GM23338 (cell line): Measurements from ENCODE around the gene RECQL5. TPM values are rescaled to one million over a fixed set of nuclear protein-coding genes. Genes with fewer than 3 reads are reported as not detected.

ENCODE experiments used
- ATAC-seq: fragments of 200-7000 bp; cut with Tn5 transposase; 3 replicates; pipeline ENCODE4 v1.9.1; 2020
- DNase-seq: peaks from one replicate; pipeline ENCODE4 v3.0.0-alpha.2; 2015; ENCODE audit warnings: low spot score
- H2AFZ ChIP-seq: fragments of 200-600 bp; sonication (generic); 2 replicates; pipeline ENCODE4 v1.8.0; 2016; ENCODE audit warnings: antibody characterized with exemption, mild to moderate bottlenecking, moderate library complexity
- H3F3A ChIP-seq: fragments of 200-600 bp; sonication (generic); replicated peaks from 2 replicates; pipeline ENCODE4 v1.8.0; 2017; ENCODE audit warnings: antibody characterized with exemption, mixed run types, low read depth
- H3K27ac ChIP-seq: fragments of 200-600 bp; sonication (generic); 2 replicates; pipeline ENCODE4 v1.6.1; 2016; ENCODE audit warnings: low read depth
- H3K27me3 ChIP-seq: fragments of 200-600 bp; sonication (generic); 2 replicates; pipeline ENCODE4 v1.8.0; 2016; ENCODE audit warnings: mild to moderate bottlenecking, mixed run types, moderate library complexity; ENCODE audit not compliant: insufficient read depth
- H3K36me3 ChIP-seq: fragments of 200-600 bp; sonication (generic); 2 replicates; pipeline ENCODE4 v1.8.0; 2016; ENCODE audit warnings: mild to moderate bottlenecking; ENCODE audit not compliant: insufficient read depth
- H3K4me1 ChIP-seq: fragments of 200-600 bp; sonication (generic); 2 replicates; pipeline ENCODE4 v1.8.0; 2016; ENCODE audit warnings: mild to moderate bottlenecking, moderate library complexity; ENCODE audit not compliant: insufficient read depth
- H3K4me2 ChIP-seq: fragments of 200-600 bp; sonication (generic); 2 replicates; pipeline ENCODE4 v1.7.1; 2017; ENCODE audit warnings: mixed run types
- H3K4me3 ChIP-seq: fragments of 200-600 bp; sonication (generic); 2 replicates; pipeline ENCODE4 v1.6.1; 2016; ENCODE audit warnings: mixed run types
- H3K79me2 ChIP-seq: fragments of 200-600 bp; sonication (generic); replicated peaks from 2 replicates; pipeline ENCODE4 v1.8.0; 2017; ENCODE audit warnings: mild to moderate bottlenecking; ENCODE audit not compliant: insufficient read depth
- H3K9me2 ChIP-seq: fragments of 200-600 bp; sonication (generic); 2 replicates; pipeline ENCODE4 v1.8.0; 2017; ENCODE audit not compliant: insufficient read depth
- H4K20me1 ChIP-seq: fragments of 200-600 bp; sonication (generic); replicated peaks from 2 replicates; pipeline ENCODE4 v1.8.0; 2017; ENCODE audit warnings: mild to moderate bottlenecking; ENCODE audit not compliant: insufficient read depth
- H3K27ac Mint-ChIP-seq: 2 replicates; pipeline ENCODE4 v1.8.0; 2020; ENCODE audit warnings: inconsistent platforms, mild to moderate bottlenecking, moderate library complexity, mixed read lengths
- H3K27me3 Mint-ChIP-seq: 3 replicates; pipeline ENCODE4 v1.8.0; 2022; ENCODE audit warnings: low read depth, mild to moderate bottlenecking, moderate library complexity, mixed read lengths, inconsistent platforms; ENCODE audit not compliant: insufficient read depth, poor library complexity
- H3K36me3 Mint-ChIP-seq: 3 replicates; pipeline ENCODE4 v1.8.0; 2021; ENCODE audit warnings: low read depth, mild to moderate bottlenecking, inconsistent platforms, moderate library complexity, mixed read lengths
- H3K4me1 Mint-ChIP-seq: 3 replicates; pipeline ENCODE4 v1.8.0; 2020; ENCODE audit warnings: mild to moderate bottlenecking, inconsistent platforms, mixed read lengths
- H3K4me3 Mint-ChIP-seq: 3 replicates; pipeline ENCODE4 v1.8.0; 2021; ENCODE audit warnings: moderate library complexity, mild to moderate bottlenecking, inconsistent platforms, mixed read lengths
- H3K9me3 Mint-ChIP-seq: 3 replicates; pipeline ENCODE4 v1.8.0; 2020; ENCODE audit warnings: moderate library complexity, mild to moderate bottlenecking, inconsistent platforms, mixed read lengths
- CREB1 ChIP-seq: fragments of 250-450 bp; sonication (Bioruptor Pico); IDR thresholded peaks from 2 replicates; pipeline ENCODE4 v1.5.0; 2020; ENCODE audit warnings: low read depth, mild to moderate bottlenecking, moderate library complexity
- CTCF ChIP-seq, 2 experiments: fragments of 200-600 bp in 1 of 2; sonication (generic) in 1 of 2; conservative IDR thresholded peaks; 2 replicates each; pipeline versions ENCODE4 v1.5.1 to v1.6.1; 2016 to 2017; ENCODE audit warnings: antibody characterized with exemption in 2 of 2, low read depth in 2 of 2, mild to moderate bottlenecking in 2 of 2, moderate library complexity in 1 of 2
- EZH2 ChIP-seq: fragments of 200-600 bp; sonication (generic); IDR thresholded peaks from one replicate; pipeline ENCODE4 v1.8.0; 2017; ENCODE audit warnings: antibody characterized with exemption, mild to moderate bottlenecking, low read depth; ENCODE audit not compliant: unreplicated experiment
- EZH2phosphoT487 ChIP-seq: fragments of 200-600 bp; sonication (generic); IDR thresholded peaks from one replicate; pipeline ENCODE4 v1.8.1; 2018; ENCODE audit warnings: antibody characterized with exemption; ENCODE audit not compliant: unreplicated experiment
- JUNB ChIP-seq: IDR thresholded peaks from one replicate; pipeline ENCODE4 v1.6.1; 2016; ENCODE audit warnings: antibody characterized with exemption; ENCODE audit not compliant: unreplicated experiment
- NANOG ChIP-seq: IDR thresholded peaks from 2 replicates; pipeline ENCODE4 v1.6.1; 2016; ENCODE audit warnings: antibody characterized with exemption, borderline replicate concordance
- POLR2AphosphoS5 ChIP-seq: IDR thresholded peaks from 2 replicates; pipeline ENCODE4 v1.6.1; 2016; ENCODE audit warnings: antibody characterized with exemption, low read depth
- REST ChIP-seq: IDR thresholded peaks from one replicate; pipeline ENCODE4 v1.6.1; 2018; ENCODE audit warnings: antibody characterized with exemption; ENCODE audit not compliant: unreplicated experiment
- STAT1 ChIP-seq: IDR thresholded peaks from one replicate; pipeline ENCODE4 v1.6.1; 2016; ENCODE audit warnings: antibody characterized with exemption; ENCODE audit not compliant: unreplicated experiment
- ZNF114 ChIP-seq: fragments of 250-450 bp; sonication (Bioruptor Pico); IDR thresholded peaks from 2 replicates; pipeline ENCODE4 v1.5.0; 2020; ENCODE audit warnings: mild to moderate bottlenecking, moderate library complexity
- ZNF331 ChIP-seq: fragments of 250-450 bp; sonication (Bioruptor Pico); IDR thresholded peaks from 2 replicates; pipeline ENCODE4 v1.5.0; 2020; ENCODE audit warnings: low read depth, mild to moderate bottlenecking, moderate library complexity
- ZNF462 ChIP-seq: fragments of 250-450 bp; sonication (Bioruptor Pico); IDR thresholded peaks from 2 replicates; pipeline ENCODE4 v1.5.0; 2020; ENCODE audit warnings: mild to moderate bottlenecking, moderate library complexity
- polyA plus RNA-seq: library from polyadenylated mRNA; unstranded; fragments of >200 nt; fragmentation: Nextera tagmentation; extraction: Ambion mirVana; gene quantifications from 2 replicates; pipeline ENCODE4 v1.2.1, GENCODE V29; 2016
- total RNA-seq: library from RNA; depleted of rRNA; stranded (reverse); fragments of >200 nt; shearing (Covaris generic); gene quantifications from 2 replicates; pipeline ENCODE4 v1.2.3, GENCODE V29; 2014
- TF ChIP-seq, protein P1 (sequence below): IDR thresholded peaks from 2 replicates; pipeline ENCODE4 v1.6.1; 2016; ENCODE audit warnings: antibody characterized with exemption

Gene RECQL5
- total and polyA plus RNA-seq, 2 experiments from 2014 or later, result 20.0 to 23.3 TPM

- DNase-seq (no peak), ATAC-seq (no peak)
- H3K4me1 Mint-ChIP-seq, result peaks cover 24% of the 10 kb centered on the region
- H3K4me3 Mint-ChIP-seq, result no peak overlapping the region
- Histone ChIP-seq H3K79me2 (peaks cover 55% of the 10 kb centered on the region), H3K27me3 (no peaks in the 10 kb centered on the region), H2AFZ (no peak overlapping the region), H3K36me3 (no peaks in the 10 kb centered on the region), H3K27ac (no peak overlapping the region), H3F3A (no peaks in the 10 kb centered on the region), H3K9me2 (no peaks in the 10 kb centered on the region), H3K4me1 (no peaks in the 10 kb centered on the region), H3K4me2 (no peak overlapping the region), H3K4me3 (no peak overlapping the region), H4K20me1 (peaks cover 11% of the 10 kb centered on the region)
- H3K27me3 Mint-ChIP-seq, result peaks cover 18% of the 10 kb centered on the region
- H3K9me3 Mint-ChIP-seq, result no peaks in the 10 kb centered on the region
- H3K36me3 Mint-ChIP-seq, result peaks cover 16% of the 10 kb centered on the region; the same call in 2 of the 3 replicates
- TF ChIP-seq CREB1 (CRISPR knock-in tag), result no peak
- TF ChIP-seq JUNB, result no peak
- no peak for TF ChIP-seq ZNF114
- no peak for TF ChIP-seq NANOG
- TF ChIP-seq REST, result no peak
- no peak for TF ChIP-seq EZH2phosphoT487
- TF ChIP-seq ZNF331, result no peak
- no peak for TF ChIP-seq EZH2
- TF ChIP-seq, protein P1, sequence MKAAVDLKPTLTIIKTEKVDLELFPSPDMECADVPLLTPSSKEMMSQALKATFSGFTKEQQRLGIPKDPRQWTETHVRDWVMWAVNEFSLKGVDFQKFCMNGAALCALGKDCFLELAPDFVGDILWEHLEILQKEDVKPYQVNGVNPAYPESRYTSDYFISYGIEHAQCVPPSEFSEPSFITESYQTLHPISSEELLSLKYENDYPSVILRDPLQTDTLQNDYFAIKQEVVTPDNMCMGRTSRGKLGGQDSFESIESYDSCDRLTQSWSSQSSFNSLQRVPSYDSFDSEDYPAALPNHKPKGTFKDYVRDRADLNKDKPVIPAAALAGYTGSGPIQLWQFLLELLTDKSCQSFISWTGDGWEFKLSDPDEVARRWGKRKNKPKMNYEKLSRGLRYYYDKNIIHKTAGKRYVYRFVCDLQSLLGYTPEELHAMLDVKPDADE, result no peak
- no peak for TF ChIP-seq CTCF (conservative IDR thresholded peaks at IDR 0.05; ENCODE audit: low read depth in 2 of 2)
- no peak for TF ChIP-seq ZNF462 (CRISPR knock-in tag)
- TF ChIP-seq POLR2AphosphoS5, result no peak
- no peak for TF ChIP-seq STAT1
- H3K27ac Mint-ChIP-seq, result peak overlapping the region; percentile 77; the same call in 1 of the 2 replicates
Measured at GRCh38 chr17:75691371-75691791, 24.4 kb upstream of the RECQL5 start.
